ENCODE data around the gene BAIAP2L1. TPM values are rescaled to one million over a fixed set of nuclear protein-coding genes. Genes with fewer than 3 reads are reported as not detected.

BAIAP2L1 gene
- total and polyA plus RNA-seq, 9 of the 15 experiments (the other 6 are each of a cell fraction or from before 2014, with no cell fraction given) = 4.2 to 29.8 (median 15.5) TPM

GRCh38 chr7:98339043-98339442, 61.8 kb downstream of the BAIAP2L1 start:
- H3K9ac ChIP-seq (ENCODE audit: insufficient read depth in 1 of 2, low read depth in 2 of 2, low read length in 2 of 2) = no peak overlapping the region
- H3K27ac ChIP-seq (ENCODE audit: extremely low read depth, low read depth, low read length) = no peak overlapping the region
- H3K4me3 ChIP-seq = no peak overlapping the region
- DNase-seq (ENCODE audit: extremely low read depth in 1 of 4, low spot score in 3 of 4) = no peak
- ChIA-PET POLR2A (interaction anchor here (0.7 to 2.2 kb wide), 2 partner anchors 11 to 13 kb away, joined by 3 to 5 read pairs; no protein-coding TSS in a partner anchor), CTCF (ENCODE audit: low intra/inter-chr PET ratio) (no interaction called here)
- ATAC-seq = no peak
- H3K27me3 ChIP-seq (ENCODE audit: control insufficient read depth in 2 of 2, insufficient read depth in 2 of 2, low read length in 2 of 2) = no peaks in the 10 kb centered on the region
- in situ Hi-C loops (cut with MboI) = no loop called here
- no peaks in the 10 kb centered on the region for H3K36me3 ChIP-seq (ENCODE audit: control insufficient read depth, insufficient read depth, low read length)
- intact Hi-C loops (cut with micrococcal nuclease) = no loop called here
- no peaks in the 10 kb centered on the region; a peak in 1 of 5 replicates for H3K4me1 ChIP-seq (replicated peaks in 1 of 2; ENCODE audit: control insufficient read depth in 2 of 2, insufficient read depth in 2 of 2, low read length in 2 of 2)
- no peak for FAIRE-seq
- TF ChIP-seq HDGF (IDR thresholded peaks at IDR 0.05) (no peak), GTF2E2 (tag; IDR thresholded peaks at IDR 0.05) (no peak), ZNF224 (CRISPR knock-in tag; IDR thresholded peaks at IDR 0.05) (no peak), ZNF639 (CRISPR knock-in tag; conservative IDR thresholded peaks at IDR 0.05 in 1 of 2, IDR thresholded peaks at IDR 0.05 in 1 of 2) (no peak), RBM25 (IDR thresholded peaks at IDR 0.05; ENCODE audit: low read depth, low read length, severe bottlenecking) (peak; percentile 66)
- H4K20me1 ChIP-seq (replicated peaks; ENCODE audit: control insufficient read depth, insufficient read depth, low read length) = no peaks in the 10 kb centered on the region
- no peaks in the 10 kb centered on the region for H3K79me2 ChIP-seq (ENCODE audit: control insufficient read depth, insufficient read depth, low read length)
- no peaks in the 10 kb centered on the region for H3K9me1 ChIP-seq (ENCODE audit: control insufficient read depth, insufficient read depth, low read length)
- WGBS (ENCODE audit: insufficient coverage, low coverage, missing lambda C conversion rate) = 90% methylated on average over 3 of the region's 3 CpGs
- no peaks in the 10 kb centered on the region for H3K9me3 ChIP-seq (replicated peaks; ENCODE audit: control insufficient read depth, insufficient read depth, low read depth, low read length)
- BruUV-seq (replicated peaks) = no TSS peak
- no peak overlapping the region for H2AFZ ChIP-seq (ENCODE audit: low read depth, low read length)
- no peak overlapping the region for H3K4me2 ChIP-seq (ENCODE audit: insufficient read depth, low read length)
